ENCODE measurements around the gene CENPV. TPM values are rescaled to one million over a fixed set of nuclear protein-coding genes. Genes with fewer than 3 reads are reported as not detected.
"Not testable (repeated sequence)": the region's sequence is repeated elsewhere in the genome, so short reads cannot be mapped to it uniquely, and the experiment has no call there.

CENPV gene
- total and polyA plus RNA-seq, 2 donors (not counting 3 experiments of a cell fraction or from before 2014, with no cell fraction given): 38.2 to 41.6 TPM

DNA sequence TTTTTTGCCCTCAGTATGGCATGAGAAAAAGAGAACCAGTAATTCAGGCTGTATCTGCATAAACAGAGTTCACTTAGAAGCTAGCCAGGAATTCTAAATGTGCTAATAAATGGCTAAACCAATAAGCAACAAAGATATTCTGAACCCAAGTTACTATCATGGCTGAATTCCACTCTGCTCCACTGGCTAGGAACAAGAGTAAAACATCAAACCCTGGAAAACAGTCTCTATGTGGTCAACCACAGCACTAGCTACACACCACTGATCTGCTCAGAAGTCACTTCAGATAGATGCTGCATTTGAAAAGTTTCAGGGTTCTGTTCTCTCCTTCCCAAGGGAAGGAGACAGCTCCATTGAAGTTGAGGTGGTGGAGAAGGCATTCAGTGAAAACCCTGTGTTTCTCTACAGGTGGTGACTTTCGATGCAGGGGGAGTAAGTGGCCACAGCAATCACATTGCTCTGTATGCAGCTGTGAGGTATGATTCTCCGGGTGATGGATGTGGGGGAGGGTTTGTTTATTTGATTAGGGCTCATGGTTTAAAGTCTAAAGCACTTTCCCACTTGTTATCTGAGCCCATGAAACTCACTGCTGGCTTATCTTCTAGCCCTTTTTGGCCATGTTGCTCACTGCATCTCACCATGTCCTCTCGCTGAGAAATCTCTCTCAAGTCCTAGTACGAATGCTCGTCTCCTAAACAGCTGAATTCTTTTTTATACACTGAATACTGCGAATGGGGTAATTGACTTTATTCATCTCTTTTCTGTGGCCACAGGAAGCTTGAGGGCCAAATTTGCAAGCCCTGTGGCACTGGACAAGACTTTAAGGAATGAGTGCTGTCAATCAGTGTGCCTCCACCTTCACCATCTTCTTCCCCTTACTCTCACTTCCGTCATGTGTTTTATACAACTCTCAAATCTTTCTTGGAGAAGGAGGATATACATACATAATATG, 39.9 kb downstream of the CENPV start:
- CTCF ChIA-PET: interaction anchor here (1.1 to 1.7 kb wide), 4 partner anchors 9 to 53 kb away, joined by 3 to 6 read pairs (median 5); partner anchors contain the start of gene CENPV
- Histone ChIP-seq H3K9ac (replicated peaks; ENCODE audit: extremely low read depth, insufficient read depth, low read length) (no peak overlapping the region), H3K79me2 (ENCODE audit: control insufficient read depth, insufficient read depth, low read length) (no peaks in the 10 kb centered on the region), H3K9me1 (replicated peaks; ENCODE audit: control insufficient read depth, extremely low read depth, insufficient read depth, low read length) (no peaks in the 10 kb centered on the region), H2AFZ (ENCODE audit: low read depth, low read length) (no peak overlapping the region), H3K27ac (ENCODE audit: insufficient read depth, low read depth, low read length) (no peak overlapping the region), H3K27me3 (ENCODE audit: control insufficient read depth in 2 of 2, insufficient read depth in 2 of 2, low read length in 2 of 2) (no peaks in the 10 kb centered on the region), H3K4me2 (ENCODE audit: insufficient read depth, low read length) (no peak overlapping the region), H3K4me3 (replicated peaks in 1 of 3; ENCODE audit: insufficient read depth in 1 of 3, low read depth in 1 of 3, low read length in 3 of 3) (no peak overlapping the region), H3K4me1 (ENCODE audit: control insufficient read depth, extremely low read depth, insufficient read depth, low read length) (no peaks in the 10 kb centered on the region), H3K36me3 (ENCODE audit: control insufficient read depth in 2 of 2, extremely low read depth in 1 of 2, insufficient read depth in 2 of 2, low read length in 2 of 2) (no peaks in the 10 kb centered on the region), H4K20me1 (replicated peaks; ENCODE audit: control insufficient read depth, extremely low read depth, insufficient read depth, low read length) (no peaks in the 10 kb centered on the region), H3K9me3 (replicated peaks; ENCODE audit: control insufficient read depth, insufficient read depth, low read length) (no peaks in the 10 kb centered on the region)
- no TSS peak for BruUV-seq (replicated peaks)
- intact Hi-C loops (cut with micrococcal nuclease) (no loop called here), dilution Hi-C loops (cut with MboI; ENCODE audit: extremely low pct_ligation_motif_present, low sequenced_read_pairs) (no loop called here)
- POLR2A ChIA-PET: interaction anchor here (0.6 kb wide), 1 partner anchor 9 kb away, joined by 3 read pairs; no protein-coding TSS in a partner anchor
- TF ChIP-seq POLR2A (IDR thresholded peaks at IDR 0.05; ENCODE audit: low read depth, low read length) (no peak), GATA2 (IDR thresholded peaks at IDR 0.05; ENCODE audit: insufficient read depth, insufficient read length, low read depth, low read length) (no peak), POLR2AphosphoS5 (IDR thresholded peaks at IDR 0.05; ENCODE audit: insufficient read depth, low read depth, low read length) (no peak), MYC (IDR thresholded peaks at IDR 0.05; ENCODE audit: low read depth, low read length) (no peak), FOS (IDR thresholded peaks at IDR 0.05; ENCODE audit: borderline replicate concordance, insufficient read depth, low read length) (no peak), EZH2 (IDR thresholded peaks at IDR 0.05; ENCODE audit: borderline replicate concordance, low read depth, low read length, severe bottlenecking) (no peak), JUN (IDR thresholded peaks at IDR 0.05; ENCODE audit: borderline replicate concordance, insufficient read depth, insufficient read length, low read depth) (no peak)
- TF ChIP-seq, protein P1, sequence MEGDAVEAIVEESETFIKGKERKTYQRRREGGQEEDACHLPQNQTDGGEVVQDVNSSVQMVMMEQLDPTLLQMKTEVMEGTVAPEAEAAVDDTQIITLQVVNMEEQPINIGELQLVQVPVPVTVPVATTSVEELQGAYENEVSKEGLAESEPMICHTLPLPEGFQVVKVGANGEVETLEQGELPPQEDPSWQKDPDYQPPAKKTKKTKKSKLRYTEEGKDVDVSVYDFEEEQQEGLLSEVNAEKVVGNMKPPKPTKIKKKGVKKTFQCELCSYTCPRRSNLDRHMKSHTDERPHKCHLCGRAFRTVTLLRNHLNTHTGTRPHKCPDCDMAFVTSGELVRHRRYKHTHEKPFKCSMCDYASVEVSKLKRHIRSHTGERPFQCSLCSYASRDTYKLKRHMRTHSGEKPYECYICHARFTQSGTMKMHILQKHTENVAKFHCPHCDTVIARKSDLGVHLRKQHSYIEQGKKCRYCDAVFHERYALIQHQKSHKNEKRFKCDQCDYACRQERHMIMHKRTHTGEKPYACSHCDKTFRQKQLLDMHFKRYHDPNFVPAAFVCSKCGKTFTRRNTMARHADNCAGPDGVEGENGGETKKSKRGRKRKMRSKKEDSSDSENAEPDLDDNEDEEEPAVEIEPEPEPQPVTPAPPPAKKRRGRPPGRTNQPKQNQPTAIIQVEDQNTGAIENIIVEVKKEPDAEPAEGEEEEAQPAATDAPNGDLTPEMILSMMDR (IDR thresholded peaks at IDR 0.05; ENCODE audit: extremely low read depth in 1 of 2, insufficient read depth in 1 of 2, low read depth in 1 of 2, low read length in 2 of 2): no peak
- TF ChIP-seq, protein P2, sequence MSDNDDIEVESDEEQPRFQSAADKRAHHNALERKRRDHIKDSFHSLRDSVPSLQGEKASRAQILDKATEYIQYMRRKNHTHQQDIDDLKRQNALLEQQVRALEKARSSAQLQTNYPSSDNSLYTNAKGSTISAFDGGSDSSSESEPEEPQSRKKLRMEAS (IDR thresholded peaks at IDR 0.05; ENCODE audit: insufficient read depth, insufficient read length): no peak
- DNase-seq (ENCODE audit: low read depth, low spot score) (no peak), FAIRE-seq (no peak)

DNA sequence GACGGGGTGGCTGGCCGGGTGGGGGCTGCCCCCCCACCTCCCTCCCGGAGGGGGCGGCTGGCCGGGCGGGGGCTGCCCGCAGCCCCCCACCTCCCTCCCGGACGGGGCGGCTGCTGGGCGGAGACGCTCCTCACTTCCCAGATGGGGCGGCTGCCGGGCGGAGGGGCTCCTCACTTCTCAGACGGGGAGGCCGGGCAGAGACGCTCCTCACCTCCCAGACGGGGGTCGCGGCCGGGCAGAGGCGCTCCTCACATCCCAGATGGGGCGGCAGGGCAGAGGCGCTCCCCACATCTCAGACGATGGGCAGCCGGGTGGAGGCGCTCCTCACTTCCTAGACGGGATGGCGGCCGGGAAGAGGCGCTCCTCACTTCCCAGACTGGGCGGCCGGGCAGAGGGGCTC, 41.2 kb downstream of the CENPV start:
- H4K20me1 ChIP-seq (replicated peaks; ENCODE audit: control insufficient read depth, extremely low read depth, insufficient read depth, low read length); FAIRE-seq; H2AFZ ChIP-seq (ENCODE audit: low read depth, low read length); H3K27me3 ChIP-seq (ENCODE audit: control insufficient read depth in 2 of 2, insufficient read depth in 2 of 2, low read length in 2 of 2); H3K9me1 ChIP-seq (replicated peaks; ENCODE audit: control insufficient read depth, extremely low read depth, insufficient read depth, low read length); dilution Hi-C loops (cut with MboI; ENCODE audit: extremely low pct_ligation_motif_present, low sequenced_read_pairs); H3K4me3 ChIP-seq (replicated peaks in 1 of 3; ENCODE audit: insufficient read depth in 1 of 3, low read depth in 1 of 3, low read length in 3 of 3); H3K9ac ChIP-seq (replicated peaks; ENCODE audit: extremely low read depth, insufficient read depth, low read length); BruUV-seq (replicated peaks); H3K36me3 ChIP-seq (ENCODE audit: control insufficient read depth in 2 of 2, extremely low read depth in 1 of 2, insufficient read depth in 2 of 2, low read length in 2 of 2); intact Hi-C loops (cut with micrococcal nuclease); H3K27ac ChIP-seq (ENCODE audit: insufficient read depth, low read depth, low read length); H3K4me1 ChIP-seq (ENCODE audit: control insufficient read depth, extremely low read depth, insufficient read depth, low read length); H3K9me3 ChIP-seq (replicated peaks; ENCODE audit: control insufficient read depth, insufficient read depth, low read length); H3K79me2 ChIP-seq (ENCODE audit: control insufficient read depth, insufficient read depth, low read length); POLR2A ChIA-PET; H3K4me2 ChIP-seq (ENCODE audit: insufficient read depth, low read length); DNase-seq (ENCODE audit: low read depth, low spot score): not testable (repeated sequence)
- CTCF ChIA-PET: interaction anchor here (1.1 kb wide), 1 partner anchor 26 kb away, joined by 3 read pairs; no protein-coding TSS in a partner anchor
